ENCODE results near the gene SEMA3A. TPM values are rescaled to one million over a fixed set of nuclear protein-coding genes. Genes with fewer than 3 reads are reported as not detected.
A peak's percentile ranks its signal among the peaks of the same experiment; 100 is the strongest.

Gene SEMA3A
- total RNA-seq, 1 donor from 2014 or later: 134 TPM

DNA sequence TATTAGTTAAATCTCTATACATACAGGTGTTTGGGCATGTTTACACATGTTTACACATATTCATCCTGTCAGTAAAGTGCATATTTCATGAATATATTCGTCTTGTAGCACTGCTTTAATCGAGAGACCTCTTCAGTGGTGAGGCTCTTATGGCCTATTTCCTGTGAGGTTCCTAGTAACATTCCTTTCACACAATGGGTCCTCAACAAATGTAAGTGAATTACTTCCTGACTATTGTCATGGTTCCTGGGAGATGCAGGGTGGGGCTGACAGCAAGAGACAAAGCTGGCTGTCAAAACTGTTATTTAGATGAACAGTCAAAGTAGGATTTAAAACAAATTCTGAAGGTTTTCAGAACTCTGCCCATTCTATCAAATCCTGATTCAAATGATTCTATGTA is 12.4 kb upstream of the SEMA3A start:
- Histone ChIP-seq H3K27ac (no peak overlapping the region), H3K9me3 (ENCODE audit: low read depth) (no peaks in the 10 kb centered on the region), H3K79me2 (ENCODE audit: low read depth) (no peaks in the 10 kb centered on the region), H3K36me3 (no peaks in the 10 kb centered on the region), H3K9ac (no peak overlapping the region), H3K4me3 (no peak overlapping the region), H3K4me2 (peak overlapping the region; percentile 52), H4K20me1 (ENCODE audit: low read depth) (no peaks in the 10 kb centered on the region), H3K4me1 (peaks cover 42% of the 10 kb centered on the region), H3F3A (ENCODE audit: low read depth) (peaks cover 10% of the 10 kb centered on the region), H2AFZ (replicated peaks) (no peak overlapping the region), H3K27me3 (no peaks in the 10 kb centered on the region)
- Mint-ChIP-seq H3K4me3 (no peak overlapping the region), H3K36me3 (peaks cover 2% of the 10 kb centered on the region), H3K9me3 (peaks cover 4% of the 10 kb centered on the region), H3K27ac (peak overlapping the region; percentile 8), H3K27me3 (ENCODE audit: insufficient read depth, low read depth) (no peaks in the 10 kb centered on the region), H3K4me1 (peaks cover 28% of the 10 kb centered on the region)
- TF ChIP-seq EZH2phosphoT487 (IDR thresholded peaks at IDR 0.05): no peak
- DNase-seq (ENCODE audit: low spot score): peak; percentile 74

DNA sequence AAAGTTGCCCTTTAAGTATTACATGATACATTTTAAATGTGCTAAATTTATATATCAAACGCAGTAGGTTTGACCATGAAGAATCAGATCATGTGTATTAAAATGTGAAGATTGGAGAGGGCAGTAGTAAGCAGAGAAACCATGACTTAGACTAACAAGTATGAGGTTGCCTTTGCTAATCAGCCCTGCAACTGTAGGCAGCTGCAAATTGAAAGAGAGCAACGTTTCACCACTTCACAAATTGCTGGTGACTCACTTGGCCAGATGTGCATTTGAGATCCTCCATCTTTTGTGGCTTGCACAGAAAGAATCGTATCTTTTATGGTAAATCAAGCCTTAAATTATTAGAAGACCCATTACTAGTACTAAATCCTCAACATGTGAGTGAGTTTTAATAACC is 10.1 kb upstream of the SEMA3A start:
- H3K4me1 Mint-ChIP-seq: peaks cover 52% of the 10 kb centered on the region
- H3K9ac ChIP-seq: no peak overlapping the region
- H3K27me3 ChIP-seq: no peaks in the 10 kb centered on the region
- no peak overlapping the region for H3K4me3 ChIP-seq
- TF ChIP-seq EZH2phosphoT487 (IDR thresholded peaks at IDR 0.05) (no peak), EZH2 (IDR thresholded peaks at IDR 0.05) (no peak)
- TF ChIP-seq, protein P1, sequence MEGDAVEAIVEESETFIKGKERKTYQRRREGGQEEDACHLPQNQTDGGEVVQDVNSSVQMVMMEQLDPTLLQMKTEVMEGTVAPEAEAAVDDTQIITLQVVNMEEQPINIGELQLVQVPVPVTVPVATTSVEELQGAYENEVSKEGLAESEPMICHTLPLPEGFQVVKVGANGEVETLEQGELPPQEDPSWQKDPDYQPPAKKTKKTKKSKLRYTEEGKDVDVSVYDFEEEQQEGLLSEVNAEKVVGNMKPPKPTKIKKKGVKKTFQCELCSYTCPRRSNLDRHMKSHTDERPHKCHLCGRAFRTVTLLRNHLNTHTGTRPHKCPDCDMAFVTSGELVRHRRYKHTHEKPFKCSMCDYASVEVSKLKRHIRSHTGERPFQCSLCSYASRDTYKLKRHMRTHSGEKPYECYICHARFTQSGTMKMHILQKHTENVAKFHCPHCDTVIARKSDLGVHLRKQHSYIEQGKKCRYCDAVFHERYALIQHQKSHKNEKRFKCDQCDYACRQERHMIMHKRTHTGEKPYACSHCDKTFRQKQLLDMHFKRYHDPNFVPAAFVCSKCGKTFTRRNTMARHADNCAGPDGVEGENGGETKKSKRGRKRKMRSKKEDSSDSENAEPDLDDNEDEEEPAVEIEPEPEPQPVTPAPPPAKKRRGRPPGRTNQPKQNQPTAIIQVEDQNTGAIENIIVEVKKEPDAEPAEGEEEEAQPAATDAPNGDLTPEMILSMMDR (IDR thresholded peaks at IDR 0.05): no peak
- no peaks in the 10 kb centered on the region for H3K36me3 ChIP-seq
- no peaks in the 10 kb centered on the region for H3K79me2 ChIP-seq (ENCODE audit: low read depth)
- no peak for DNase-seq (ENCODE audit: low spot score)
- H3K9me3 Mint-ChIP-seq: no peaks in the 10 kb centered on the region
- no peaks in the 10 kb centered on the region for H3K36me3 Mint-ChIP-seq
- no peaks in the 10 kb centered on the region for H4K20me1 ChIP-seq (ENCODE audit: low read depth)
- H3K27ac ChIP-seq: no peak overlapping the region
- H3K9me3 ChIP-seq (ENCODE audit: low read depth): no peaks in the 10 kb centered on the region
- peaks cover 34% of the 10 kb centered on the region for H3F3A ChIP-seq (ENCODE audit: low read depth)
- peaks cover 57% of the 10 kb centered on the region for H3K4me1 ChIP-seq
- H3K4me2 ChIP-seq: no peak overlapping the region
- no peaks in the 10 kb centered on the region for H3K27me3 Mint-ChIP-seq (ENCODE audit: insufficient read depth, low read depth)
- H3K4me3 Mint-ChIP-seq: no peak overlapping the region
- no peak overlapping the region for H2AFZ ChIP-seq (replicated peaks)
- no peak overlapping the region for H3K27ac Mint-ChIP-seq

DNA sequence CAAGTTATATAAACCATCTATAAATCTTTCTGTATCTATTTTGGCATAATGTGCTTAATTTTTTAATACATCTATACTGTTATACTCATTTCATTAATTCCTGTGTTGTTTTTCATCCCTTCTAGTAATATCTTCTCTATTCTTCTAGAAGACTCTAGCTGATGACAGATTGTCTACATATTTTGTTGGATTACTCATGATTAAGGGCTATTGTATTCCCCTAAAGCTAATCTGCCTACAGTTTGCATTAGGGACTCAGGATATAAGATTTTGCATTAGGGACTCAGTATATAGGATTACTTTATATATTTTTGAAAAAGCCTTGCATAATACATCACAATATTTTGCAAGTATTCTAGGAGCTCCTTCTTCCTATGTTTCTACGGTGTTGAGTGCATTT is 8.3 kb upstream of the SEMA3A start:
- no peaks in the 10 kb centered on the region for H3K36me3 ChIP-seq
- no peaks in the 10 kb centered on the region for H3K9me3 ChIP-seq (ENCODE audit: low read depth)
- no peaks in the 10 kb centered on the region for H3K36me3 Mint-ChIP-seq
- H3K4me1 ChIP-seq: peaks cover 68% of the 10 kb centered on the region
- H3K9me3 Mint-ChIP-seq: no peaks in the 10 kb centered on the region
- H4K20me1 ChIP-seq (ENCODE audit: low read depth): no peaks in the 10 kb centered on the region
- H3K27ac ChIP-seq: no peak overlapping the region
- peaks cover 62% of the 10 kb centered on the region for H3K4me1 Mint-ChIP-seq
- H3K27me3 Mint-ChIP-seq (ENCODE audit: insufficient read depth, low read depth): peaks cover under 1% of the 10 kb centered on the region
- peak overlapping the region; percentile 32 for H3K4me2 ChIP-seq
- no peak overlapping the region for H3K4me3 Mint-ChIP-seq
- TF ChIP-seq EZH2phosphoT487 (IDR thresholded peaks at IDR 0.05): no peak
- TF ChIP-seq, protein P1 (IDR thresholded peaks at IDR 0.05): no peak
- no peak for TF ChIP-seq EZH2 (IDR thresholded peaks at IDR 0.05)
- H2AFZ ChIP-seq (replicated peaks): no peak overlapping the region
- no peak overlapping the region for H3K4me3 ChIP-seq
- no peak for DNase-seq (ENCODE audit: low spot score)
- no peaks in the 10 kb centered on the region for H3K27me3 ChIP-seq
- no peaks in the 10 kb centered on the region for H3K79me2 ChIP-seq (ENCODE audit: low read depth)
- peaks cover 42% of the 10 kb centered on the region for H3F3A ChIP-seq (ENCODE audit: low read depth)
- no peak overlapping the region for H3K27ac Mint-ChIP-seq
- H3K9ac ChIP-seq: no peak overlapping the region

DNA sequence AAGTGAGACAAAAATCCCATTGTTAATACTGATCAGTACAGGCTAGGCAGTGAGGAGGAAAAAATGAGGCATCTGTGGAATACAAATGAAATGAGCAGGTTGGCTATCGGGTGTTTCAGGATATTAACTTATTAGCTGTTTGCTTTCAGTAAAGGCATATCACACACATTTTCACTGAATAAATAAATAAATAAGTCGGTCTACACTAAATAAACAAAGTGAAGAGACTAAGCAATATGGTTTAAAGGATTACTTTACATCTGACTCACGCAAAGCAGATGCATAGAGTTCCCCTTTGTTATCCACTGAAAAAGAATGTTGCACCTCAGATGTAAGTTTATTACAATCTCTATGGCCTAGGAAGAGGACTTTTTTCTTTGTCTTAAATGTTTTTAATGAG is 6.3 kb upstream of the SEMA3A start:
- H3K36me3 Mint-ChIP-seq: no peaks in the 10 kb centered on the region
- peak overlapping the region; percentile 88 for H3K27ac Mint-ChIP-seq
- Histone ChIP-seq H4K20me1 (ENCODE audit: low read depth) (no peaks in the 10 kb centered on the region), H3K9me3 (ENCODE audit: low read depth) (no peaks in the 10 kb centered on the region), H3K79me2 (ENCODE audit: low read depth) (no peaks in the 10 kb centered on the region), H3K27ac (peak overlapping the region; percentile 90), H3K36me3 (no peaks in the 10 kb centered on the region), H3F3A (ENCODE audit: low read depth) (peaks cover 53% of the 10 kb centered on the region), H3K9ac (no peak overlapping the region), H3K27me3 (no peaks in the 10 kb centered on the region), H3K4me3 (no peak overlapping the region), H3K4me1 (peaks cover 68% of the 10 kb centered on the region), H3K4me2 (peak overlapping the region; percentile 50), H2AFZ (replicated peaks) (no peak overlapping the region)
- H3K9me3 Mint-ChIP-seq: no peaks in the 10 kb centered on the region
- peak; percentile 27 for DNase-seq (ENCODE audit: low spot score)
- TF ChIP-seq, protein P1 (IDR thresholded peaks at IDR 0.05): no peak
- no peak for TF ChIP-seq EZH2 (IDR thresholded peaks at IDR 0.05)
- TF ChIP-seq EZH2phosphoT487 (IDR thresholded peaks at IDR 0.05): no peak
- H3K27me3 Mint-ChIP-seq (ENCODE audit: insufficient read depth, low read depth): peaks cover 2% of the 10 kb centered on the region
- H3K4me3 Mint-ChIP-seq: peak overlapping the region; percentile 5
- peaks cover 61% of the 10 kb centered on the region for H3K4me1 Mint-ChIP-seq
